ENCODE measurements around the gene TYW1B.
"Not testable (repeated sequence)": the region's sequence is repeated elsewhere in the genome, so short reads cannot be mapped to it uniquely, and the experiment has no call there.

The TYW1B gene

DNA sequence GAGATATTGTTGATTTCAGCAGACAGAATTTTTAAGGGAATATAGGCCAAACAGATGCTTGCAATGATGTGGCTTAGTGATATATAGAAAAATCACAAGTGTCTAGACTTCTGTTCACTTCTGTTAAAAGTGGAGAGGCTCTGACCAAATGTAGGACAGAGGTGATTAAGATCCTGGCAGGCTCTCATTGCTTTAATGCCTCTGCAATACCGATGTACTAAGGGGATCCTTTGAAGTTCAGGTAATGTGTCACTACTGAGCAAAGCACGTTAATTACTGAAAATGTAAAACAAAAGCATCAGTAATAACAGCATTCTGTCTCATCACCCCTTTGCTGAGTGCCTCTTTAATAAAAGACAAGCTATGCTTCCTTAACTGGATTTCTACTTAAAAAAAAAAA lies 131.4 kb downstream of the TYW1B start:
- not testable (repeated sequence) for DNase-seq

DNA sequence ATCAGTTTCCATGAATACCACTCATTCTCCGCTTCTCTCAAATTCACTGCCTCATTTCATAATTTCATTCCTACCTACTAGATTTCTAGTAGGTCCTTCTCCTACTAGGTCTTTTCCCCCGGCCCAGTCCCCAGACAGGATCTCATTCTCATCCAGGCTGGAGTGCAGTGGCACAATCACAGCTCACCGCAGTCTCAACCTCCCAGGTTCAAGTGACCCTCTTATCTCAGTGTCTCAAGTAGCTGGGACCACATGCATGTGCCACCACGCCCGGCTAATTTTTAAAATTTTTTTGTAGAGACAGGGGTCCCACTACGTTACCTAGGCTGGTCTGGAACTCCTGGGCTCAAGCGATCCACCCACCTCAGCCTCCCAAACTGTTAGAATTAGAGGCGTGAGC lies 132.5 kb downstream of the TYW1B start:
- not testable (repeated sequence) for DNase-seq

GRCh38 chr7:72691442-72691841 lies 136.6 kb downstream of the TYW1B start:
- DNase-seq, result not testable (repeated sequence)

- not testable (repeated sequence) for DNase-seq
Measured at GRCh38 chr7:72690177-72690576, 137.8 kb downstream of the TYW1B start.

GRCh38 chr7:72689344-72689743 lies 138.7 kb downstream of the TYW1B start:
- DNase-seq, result not testable (repeated sequence)

GRCh38 chr7:72681211-72681610 lies 146.8 kb downstream of the TYW1B start:
- DNase-seq, result not testable (repeated sequence)

DNA sequence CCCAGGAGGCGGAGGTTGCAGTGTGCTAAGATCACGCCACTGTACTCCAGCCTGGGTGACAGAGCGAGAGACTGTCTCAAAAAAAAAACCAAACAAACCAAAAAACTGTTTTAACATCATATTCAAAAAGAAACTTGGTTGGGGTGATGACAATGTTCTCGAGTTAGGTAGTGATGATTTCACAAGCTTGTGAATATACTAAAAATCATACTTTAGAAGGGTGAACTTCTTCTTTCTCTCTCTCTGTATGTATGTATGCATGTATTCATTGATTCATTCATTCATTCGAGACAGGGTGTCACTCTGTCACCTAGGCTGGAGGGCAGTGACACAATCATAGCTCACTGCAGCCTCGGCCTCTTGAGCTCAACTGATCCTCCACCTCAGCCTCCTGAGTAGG lies 151.1 kb downstream of the TYW1B start:
- not testable (repeated sequence) for DNase-seq

DNA sequence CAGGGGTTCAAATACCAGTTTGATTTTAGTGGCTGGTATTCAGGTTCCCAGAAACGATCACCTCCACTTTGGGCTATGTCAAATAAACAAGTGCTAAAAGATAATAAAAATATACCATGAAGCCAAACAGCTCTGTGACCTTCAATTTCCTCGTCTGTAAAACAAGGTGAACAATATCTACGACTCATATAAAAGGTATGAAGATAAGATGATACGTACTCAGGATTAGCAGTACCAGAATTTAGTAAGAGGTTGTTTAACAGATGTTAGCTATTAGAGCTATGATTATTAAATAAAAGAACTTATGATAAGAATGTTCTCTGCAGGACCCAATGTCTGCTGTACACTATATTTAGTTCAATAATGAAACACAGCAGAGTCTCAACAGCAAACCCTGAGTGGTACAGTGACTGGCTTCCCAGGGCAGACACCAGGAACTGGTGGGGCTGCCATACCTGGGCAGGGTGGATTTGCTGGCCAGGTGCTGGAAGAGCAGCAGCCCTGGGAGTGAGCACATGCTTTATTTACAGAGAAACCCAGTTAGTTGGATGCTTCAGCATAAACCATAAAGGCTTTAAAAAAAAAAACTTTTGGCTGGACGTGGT lies 151.8 kb downstream of the TYW1B start:
- DNase-seq, result not testable (repeated sequence)

GRCh38 chr7:72675686-72676085 lies 152.3 kb downstream of the TYW1B start:
- DNase-seq, result not testable (repeated sequence)

GRCh38 chr7:72674394-72674793 lies 153.6 kb downstream of the TYW1B start:
- no peak for DNase-seq

- not testable (repeated sequence) for DNase-seq
Measured at GRCh38 chr7:72670850-72671249, 157.2 kb downstream of the TYW1B start.

- DNase-seq, result not testable (repeated sequence)
Measured at GRCh38 chr7:72668435-72668834, 159.6 kb downstream of the TYW1B start.

- DNase-seq, result not testable (repeated sequence)
Measured at GRCh38 chr7:72667049-72667448, 161.0 kb downstream of the TYW1B start.

DNA sequence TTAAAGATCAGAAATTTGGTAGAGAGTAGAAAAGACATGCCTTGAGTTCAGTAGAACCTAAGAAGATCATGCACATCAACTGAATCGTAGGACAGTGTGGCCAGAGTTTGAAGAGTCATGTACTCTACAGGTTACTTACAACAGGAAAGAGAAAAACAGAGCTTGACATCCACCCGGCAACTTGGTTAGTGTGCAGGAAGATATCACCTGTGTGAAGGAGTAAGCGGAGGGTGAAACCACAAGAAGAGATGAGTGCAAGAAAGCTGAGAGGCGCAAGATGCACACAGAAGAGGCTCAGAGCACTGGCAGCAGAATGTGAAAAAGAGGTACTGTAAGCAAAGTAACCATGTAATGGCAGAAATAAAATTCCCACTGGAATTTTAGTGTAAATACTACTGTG lies 179.4 kb downstream of the TYW1B start:
- not testable (repeated sequence) for DNase-seq

GRCh38 chr7:72643708-72644107 lies 184.3 kb downstream of the TYW1B start:
- not testable (repeated sequence) for DNase-seq

- not testable (repeated sequence) for DNase-seq
Measured at GRCh38 chr7:72641485-72642248, 186.3 kb downstream of the TYW1B start.

DNA sequence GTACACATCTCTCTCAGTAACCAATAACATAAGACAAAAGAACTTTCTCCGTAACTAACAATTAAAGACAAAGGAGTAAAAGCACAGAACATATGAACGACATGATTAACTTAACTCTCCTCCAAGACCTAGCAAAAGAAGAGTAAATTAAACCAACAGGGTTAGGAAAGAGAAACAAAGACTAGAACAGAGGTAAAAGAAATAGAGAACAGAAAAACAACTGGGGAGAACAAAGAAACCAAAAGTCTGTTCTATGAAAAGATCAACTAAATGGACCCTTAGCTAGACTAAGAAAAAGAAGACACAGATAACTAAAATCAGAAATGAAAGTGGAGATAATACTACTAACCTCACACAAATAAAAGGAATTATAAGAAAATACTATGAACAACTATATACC lies 187.3 kb downstream of the TYW1B start:
- not testable (repeated sequence) for DNase-seq

- not testable (repeated sequence) for DNase-seq
Measured at GRCh38 chr7:72635273-72635908, 192.6 kb downstream of the TYW1B start.

DNA sequence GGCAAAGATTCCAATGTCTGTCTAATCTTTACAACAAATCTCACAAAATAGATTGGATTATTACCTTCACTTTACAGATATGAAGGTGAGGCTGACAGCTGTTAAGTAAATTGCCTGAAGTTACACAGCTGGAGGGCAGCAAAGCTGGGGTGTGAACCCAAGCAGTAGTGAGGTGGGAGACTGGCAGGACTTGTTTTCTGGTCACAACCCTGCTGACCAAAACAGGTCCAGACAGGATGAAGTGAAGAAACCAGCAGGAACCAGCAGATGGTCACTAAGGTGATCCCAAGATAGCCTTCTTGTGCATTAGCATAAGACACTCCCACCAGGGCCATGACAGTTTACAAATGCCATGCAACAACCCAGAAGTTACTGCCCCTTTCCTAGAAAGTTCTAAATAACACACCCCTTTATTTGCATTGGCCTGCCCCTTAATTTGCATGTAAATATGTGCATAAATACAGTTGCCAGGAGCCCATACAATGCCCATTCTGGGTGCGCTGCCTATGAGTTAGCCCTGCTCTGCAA lies 195.2 kb downstream of the TYW1B start:
- DNase-seq, result not testable (repeated sequence)

GRCh38 chr7:72628375-72628774 lies 199.6 kb downstream of the TYW1B start:
- not testable (repeated sequence) for DNase-seq

DNA sequence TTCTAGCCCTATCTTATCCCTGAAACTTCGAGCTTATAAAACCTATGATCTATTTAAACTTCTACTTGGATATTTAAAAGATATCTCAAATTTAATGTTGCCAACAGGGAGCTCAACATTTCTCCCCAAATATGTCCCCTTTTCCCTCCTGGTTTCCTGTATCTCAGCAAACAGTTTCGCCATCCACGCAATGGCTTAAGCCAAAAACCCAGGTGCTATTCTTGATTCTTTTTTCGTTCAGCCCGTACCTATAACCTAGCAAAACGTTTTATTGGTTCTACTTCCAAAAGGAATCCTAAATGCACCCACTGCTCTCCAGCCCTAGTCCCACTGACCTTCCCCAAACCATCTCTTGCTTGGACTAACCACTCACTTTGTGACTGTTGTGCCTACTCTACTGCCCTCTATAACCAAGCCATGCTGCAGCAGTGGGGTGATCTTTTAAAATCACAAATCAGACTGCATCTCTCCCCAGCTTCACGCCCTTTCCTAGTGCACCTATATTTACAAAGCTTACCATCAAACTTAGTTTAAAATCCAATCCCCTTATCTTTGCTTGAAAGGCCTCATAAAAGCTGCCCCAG lies 201.5 kb downstream of the TYW1B start:
- DNase-seq, result not testable (repeated sequence)

DNA sequence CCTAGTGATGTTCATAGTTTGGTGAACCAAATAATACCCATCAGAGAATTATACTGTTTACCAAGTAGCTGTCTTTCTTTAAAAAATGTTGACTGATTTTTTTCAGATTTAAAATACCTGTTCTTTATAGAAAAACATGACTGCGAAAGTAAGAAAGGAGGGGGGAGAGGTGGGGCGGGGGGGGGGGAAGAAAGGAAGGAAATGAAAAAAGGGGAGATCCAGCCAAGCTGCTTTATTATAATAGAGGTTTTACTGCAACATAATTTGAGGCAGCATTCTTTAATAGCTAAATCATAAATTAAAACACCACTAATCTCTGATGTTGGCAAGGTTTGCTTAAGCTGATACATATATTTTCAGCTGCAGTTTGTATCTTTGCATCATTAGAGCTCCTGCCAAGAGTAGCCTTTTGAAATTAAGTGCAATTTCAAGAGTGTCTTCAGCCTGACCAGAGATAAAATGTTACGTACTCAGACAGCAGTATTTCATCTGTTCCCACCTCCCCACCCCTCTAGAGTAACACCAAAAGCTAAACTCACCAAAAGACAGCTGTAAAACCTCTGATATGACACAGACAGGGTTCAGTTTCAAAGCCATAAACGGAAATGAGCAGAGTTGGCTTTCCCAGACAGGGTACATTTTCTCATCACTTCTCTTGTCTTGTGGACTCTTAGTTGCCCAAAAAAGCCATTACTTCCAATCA lies 202.1 kb downstream of the TYW1B start:
- DNase-seq, result not testable (repeated sequence)
